HepG2 (cell line): ENCODE data around the gene SYCE3. TPM values are rescaled to one million over a fixed set of nuclear protein-coding genes. Genes with fewer than 3 reads are reported as not detected.

Experiments used
- ELF3 ChIP-seq: IDR thresholded peaks from 2 replicates; pipeline ENCODE4 v1.6.1; 2016; ENCODE audit warnings: missing genetic modification reagents, missing compliant biosample characterization
- GPN1 ChIP-seq: sonication (generic); formaldehyde crosslinking; IDR thresholded peaks from 2 replicates; pipeline ENCODE4 v1.5.1; 2020; ENCODE audit warnings: missing genetic modification reagents, borderline replicate concordance
- KMT2A ChIP-seq: sonication (generic); formaldehyde crosslinking; IDR thresholded peaks from 2 replicates; pipeline ENCODE4 v1.4.0; 2020; ENCODE audit warnings: missing genetic modification reagents
- MATR3 ChIP-seq: sonication (generic); formaldehyde crosslinking; IDR thresholded peaks from 2 replicates; pipeline ENCODE4 v1.4.0; 2020; ENCODE audit warnings: missing genetic modification reagents
- MED13 ChIP-seq: sonication (generic); formaldehyde crosslinking; IDR thresholded peaks from 2 replicates; pipeline ENCODE4 v1.5.0; 2020; ENCODE audit warnings: missing genetic modification reagents
- ZNF83 ChIP-seq: sonication (generic); formaldehyde crosslinking; IDR thresholded peaks from 2 replicates; pipeline ENCODE4 v1.4.0; 2020; ENCODE audit warnings: missing genetic modification reagents, mild to moderate bottlenecking, borderline replicate concordance
- polyA plus RNA-seq, 8 experiments: library from polyadenylated mRNA; depleted of rRNA in 3 of 8; stranded (reverse) in 7 of 8; unstranded in 1 of 8; fragments of >200 nt; fragmentation: Illumina TruSeq in 4 of 8; extraction: Trizol in 4 of 8; gene quantifications; 2 replicates each; pipeline versions ENCODE4 v1.2.1 to v1.2.3, GENCODE V29; 2011 to 2016; ENCODE audit warnings: low read depth in 4 of 8, missing spikeins in 1 of 8, mixed read lengths in 1 of 8; ENCODE audit not compliant: insufficient read depth in 1 of 8
- total RNA-seq, 5 experiments: library from RNA; depleted of rRNA; stranded (reverse); fragments of >200 nt; fragmentation: Illumina TruSeq; extraction: Trizol; gene quantifications; 2 replicates each; pipeline ENCODE4 v1.2.3, GENCODE V29; 2016; ENCODE audit warnings: low read depth in 1 of 5
- TF ChIP-seq, protein P1 (sequence below): sonication (generic); formaldehyde crosslinking; IDR thresholded peaks from 2 replicates; pipeline ENCODE4 v1.9.0; 2021; ENCODE audit warnings: missing genetic modification reagents, borderline replicate concordance
- TF ChIP-seq, protein P2 (sequence below): IDR thresholded peaks from 2 replicates; pipeline ENCODE4 v1.6.1; 2016; ENCODE audit warnings: mild to moderate bottlenecking
- TF ChIP-seq, protein P3 (sequence below): sonication (generic); formaldehyde crosslinking; IDR thresholded peaks from 2 replicates; pipeline ENCODE4 v1.5.0; 2020; ENCODE audit warnings: missing genetic modification reagents
- TF ChIP-seq, protein P4 (sequence below): sonication (generic); formaldehyde crosslinking; IDR thresholded peaks from 2 replicates; pipeline ENCODE4 v1.4.0; 2020; ENCODE audit warnings: mild to moderate bottlenecking, missing genetic modification reagents
- TF ChIP-seq, protein P5 (sequence below): sonication (generic); formaldehyde crosslinking; IDR thresholded peaks from 2 replicates; pipeline ENCODE4 v1.8.0; 2022; ENCODE audit warnings: missing genetic modification reagents, mild to moderate bottlenecking, inconsistent platforms, borderline replicate concordance
- TF ChIP-seq, protein P6 (sequence below): sonication (generic); formaldehyde crosslinking; IDR thresholded peaks from 2 replicates; pipeline ENCODE4 v1.8.0; 2022; ENCODE audit warnings: mild to moderate bottlenecking, missing genetic modification reagents, borderline replicate concordance

Gene SYCE3
- total and polyA plus RNA-seq, 2 of the 13 experiments (the other 11 are each of a cell fraction or from before 2014, with no cell fraction given): not detected

DNA sequence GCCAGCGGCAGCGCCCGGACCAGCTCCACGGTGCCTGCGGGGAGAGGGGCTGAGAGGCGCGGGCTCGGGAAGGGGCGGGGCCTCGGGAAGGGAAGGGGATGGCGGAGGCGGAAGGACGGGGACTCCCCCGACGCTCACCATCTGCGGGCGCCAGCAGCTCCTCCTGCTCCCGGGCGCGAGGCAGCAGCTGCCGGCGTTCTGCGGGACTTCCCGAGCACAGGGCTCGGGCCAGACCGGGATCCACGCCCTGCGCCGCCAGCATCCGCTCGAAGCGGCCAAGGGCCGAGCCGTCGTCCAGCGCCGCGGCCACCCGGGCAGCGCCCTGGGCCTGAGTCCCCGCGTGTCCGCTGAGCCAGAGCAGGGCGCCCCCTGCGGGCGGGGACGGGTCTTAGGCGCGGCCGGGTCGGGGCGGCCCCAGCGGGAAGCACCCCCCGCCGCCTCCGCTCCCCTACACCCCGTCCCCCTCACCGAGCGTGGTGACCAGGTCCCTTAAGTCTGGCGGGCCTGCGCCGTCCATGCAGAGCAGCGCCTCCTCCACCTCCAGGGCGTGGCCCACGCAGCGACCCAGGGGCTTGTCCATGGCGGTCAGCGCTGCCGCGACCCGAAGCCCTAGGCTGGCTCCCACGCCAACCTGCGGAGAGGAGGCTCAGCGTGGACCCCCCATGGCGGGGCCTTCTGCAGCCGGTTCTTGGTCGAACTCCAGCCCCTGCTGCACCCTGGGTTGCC is 36.4 kb downstream of the SYCE3 start (continued):
- TF ChIP-seq, protein P1, sequence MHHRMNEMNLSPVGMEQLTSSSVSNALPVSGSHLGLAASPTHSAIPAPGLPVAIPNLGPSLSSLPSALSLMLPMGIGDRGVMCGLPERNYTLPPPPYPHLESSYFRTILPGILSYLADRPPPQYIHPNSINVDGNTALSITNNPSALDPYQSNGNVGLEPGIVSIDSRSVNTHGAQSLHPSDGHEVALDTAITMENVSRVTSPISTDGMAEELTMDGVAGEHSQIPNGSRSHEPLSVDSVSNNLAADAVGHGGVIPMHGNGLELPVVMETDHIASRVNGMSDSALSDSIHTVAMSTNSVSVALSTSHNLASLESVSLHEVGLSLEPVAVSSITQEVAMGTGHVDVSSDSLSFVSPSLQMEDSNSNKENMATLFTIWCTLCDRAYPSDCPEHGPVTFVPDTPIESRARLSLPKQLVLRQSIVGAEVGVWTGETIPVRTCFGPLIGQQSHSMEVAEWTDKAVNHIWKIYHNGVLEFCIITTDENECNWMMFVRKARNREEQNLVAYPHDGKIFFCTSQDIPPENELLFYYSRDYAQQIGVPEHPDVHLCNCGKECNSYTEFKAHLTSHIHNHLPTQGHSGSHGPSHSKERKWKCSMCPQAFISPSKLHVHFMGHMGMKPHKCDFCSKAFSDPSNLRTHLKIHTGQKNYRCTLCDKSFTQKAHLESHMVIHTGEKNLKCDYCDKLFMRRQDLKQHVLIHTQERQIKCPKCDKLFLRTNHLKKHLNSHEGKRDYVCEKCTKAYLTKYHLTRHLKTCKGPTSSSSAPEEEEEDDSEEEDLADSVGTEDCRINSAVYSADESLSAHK (CRISPR knock-in tag): no peak
- no peak; the same call in none of the 2 replicates for TF ChIP-seq ELF3 (CRISPR knock-in tag)
- no peak for TF ChIP-seq ZNF83
- no peak for TF ChIP-seq KMT2A (CRISPR knock-in tag)
- TF ChIP-seq, protein P2, sequence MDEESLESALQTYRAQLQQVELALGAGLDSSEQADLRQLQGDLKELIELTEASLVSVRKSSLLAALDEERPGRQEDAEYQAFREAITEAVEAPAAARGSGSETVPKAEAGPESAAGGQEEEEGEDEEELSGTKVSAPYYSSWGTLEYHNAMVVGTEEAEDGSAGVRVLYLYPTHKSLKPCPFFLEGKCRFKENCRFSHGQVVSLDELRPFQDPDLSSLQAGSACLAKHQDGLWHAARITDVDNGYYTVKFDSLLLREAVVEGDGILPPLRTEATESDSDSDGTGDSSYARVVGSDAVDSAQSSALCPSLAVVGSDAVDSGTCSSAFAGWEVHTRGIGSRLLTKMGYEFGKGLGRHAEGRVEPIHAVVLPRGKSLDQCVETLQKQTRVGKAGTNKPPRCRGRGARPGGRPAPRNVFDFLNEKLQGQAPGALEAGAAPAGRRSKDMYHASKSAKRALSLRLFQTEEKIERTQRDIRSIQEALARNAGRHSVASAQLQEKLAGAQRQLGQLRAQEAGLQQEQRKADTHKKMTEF (CRISPR knock-in tag): peak; percentile 57; the same call in 1 of the 2 replicates
- TF ChIP-seq, protein P3, sequence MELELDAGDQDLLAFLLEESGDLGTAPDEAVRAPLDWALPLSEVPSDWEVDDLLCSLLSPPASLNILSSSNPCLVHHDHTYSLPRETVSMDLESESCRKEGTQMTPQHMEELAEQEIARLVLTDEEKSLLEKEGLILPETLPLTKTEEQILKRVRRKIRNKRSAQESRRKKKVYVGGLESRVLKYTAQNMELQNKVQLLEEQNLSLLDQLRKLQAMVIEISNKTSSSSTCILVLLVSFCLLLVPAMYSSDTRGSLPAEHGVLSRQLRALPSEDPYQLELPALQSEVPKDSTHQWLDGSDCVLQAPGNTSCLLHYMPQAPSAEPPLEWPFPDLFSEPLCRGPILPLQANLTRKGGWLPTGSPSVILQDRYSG: 0 out of 2 replicates have a peak, but pooled peaks have one; percentile 56
- no peak for TF ChIP-seq MED13 (CRISPR knock-in tag)
- TF ChIP-seq MATR3: no peak
- TF ChIP-seq GPN1 (CRISPR knock-in tag): no peak
- TF ChIP-seq, protein P4, sequence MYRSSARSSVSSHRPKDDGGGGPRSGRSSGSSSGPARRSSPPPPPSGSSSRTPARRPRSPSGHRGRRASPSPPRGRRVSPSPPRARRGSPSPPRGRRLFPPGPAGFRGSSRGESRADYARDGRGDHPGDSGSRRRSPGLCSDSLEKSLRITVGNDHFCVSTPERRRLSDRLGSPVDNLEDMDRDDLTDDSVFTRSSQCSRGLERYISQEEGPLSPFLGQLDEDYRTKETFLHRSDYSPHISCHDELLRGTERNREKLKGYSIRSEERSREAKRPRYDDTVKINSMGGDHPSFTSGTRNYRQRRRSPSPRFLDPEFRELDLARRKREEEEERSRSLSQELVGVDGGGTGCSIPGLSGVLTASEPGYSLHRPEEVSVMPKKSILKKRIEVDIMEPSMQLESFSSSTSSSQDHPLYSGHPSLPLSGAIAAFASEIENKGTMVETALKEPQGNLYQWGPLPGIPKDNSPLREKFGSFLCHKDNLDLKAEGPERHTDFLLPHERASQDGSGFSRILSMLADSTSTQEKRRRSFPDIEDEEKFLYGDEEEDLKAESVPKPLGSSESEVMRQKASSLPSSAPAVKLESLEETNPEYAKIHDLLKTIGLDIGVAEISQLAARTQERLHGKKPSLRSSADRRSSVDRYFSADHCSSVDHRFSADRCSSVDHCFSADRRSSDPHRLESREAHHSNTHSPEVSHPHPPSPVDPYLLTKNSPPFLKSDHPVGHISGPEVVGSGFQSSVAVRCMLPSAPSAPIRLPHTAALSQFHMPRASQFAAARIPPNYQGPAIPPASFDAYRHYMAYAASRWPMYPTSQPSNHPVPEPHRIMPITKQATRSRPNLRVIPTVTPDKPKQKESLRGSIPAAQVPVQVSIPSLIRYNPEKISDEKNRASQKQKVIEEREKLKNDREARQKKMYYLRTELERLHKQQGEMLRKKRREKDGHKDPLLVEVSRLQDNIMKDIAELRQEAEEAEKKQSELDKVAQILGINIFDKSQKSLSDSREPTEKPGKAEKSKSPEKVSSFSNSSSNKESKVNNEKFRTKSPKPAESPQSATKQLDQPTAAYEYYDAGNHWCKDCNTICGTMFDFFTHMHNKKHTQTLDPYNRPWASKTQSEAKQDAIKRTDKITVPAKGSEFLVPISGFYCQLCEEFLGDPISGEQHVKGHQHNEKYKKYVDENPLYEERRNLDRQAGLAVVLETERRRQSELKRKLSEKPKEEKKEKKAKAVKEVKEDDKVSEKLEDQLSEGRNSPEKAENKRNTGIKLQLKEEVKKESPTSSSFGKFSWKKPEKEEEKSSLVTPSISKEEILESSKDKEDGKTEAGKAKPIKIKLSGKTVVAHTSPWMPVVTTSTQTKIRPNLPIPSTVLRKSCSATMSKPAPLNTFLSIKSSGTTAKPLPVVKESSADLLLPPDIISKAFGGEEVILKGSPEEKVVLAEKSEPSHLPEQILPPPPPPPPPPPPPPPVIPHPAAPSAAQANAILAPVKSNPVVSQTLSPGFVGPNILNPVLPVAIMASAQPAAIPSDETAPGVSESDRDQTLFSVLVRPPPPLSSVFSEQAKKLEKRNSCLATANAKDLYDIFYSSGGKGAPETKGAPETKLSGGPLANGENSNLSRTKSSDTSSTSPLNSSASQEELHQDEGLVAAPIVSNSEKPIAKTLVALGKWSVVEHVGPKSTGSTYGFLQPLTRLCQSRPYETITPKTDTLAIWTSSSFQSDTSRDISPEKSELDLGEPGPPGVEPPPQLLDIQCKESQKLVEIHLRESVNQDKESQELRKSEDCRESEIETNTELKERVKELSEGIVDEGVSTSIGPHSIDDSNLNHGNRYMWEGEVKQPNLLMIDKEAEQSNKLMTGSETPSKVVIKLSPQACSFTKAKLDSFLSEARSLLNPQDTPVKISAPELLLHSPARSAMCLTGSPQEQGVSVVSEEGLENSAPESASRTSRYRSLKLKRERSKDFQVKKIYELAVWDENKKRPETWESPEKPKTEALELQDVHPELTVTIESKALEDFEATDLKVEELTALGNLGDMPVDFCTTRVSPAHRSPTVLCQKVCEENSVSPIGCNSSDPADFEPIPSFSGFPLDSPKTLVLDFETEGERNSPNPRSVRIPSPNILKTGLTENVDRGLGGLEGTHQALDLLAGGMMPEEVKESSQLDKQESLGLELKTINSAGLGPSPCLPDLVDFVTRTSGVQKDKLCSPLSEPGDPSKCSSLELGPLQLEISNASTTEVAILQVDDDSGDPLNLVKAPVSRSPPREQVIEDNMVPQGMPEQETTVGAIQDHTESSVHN: no peak
- TF ChIP-seq, protein P5, sequence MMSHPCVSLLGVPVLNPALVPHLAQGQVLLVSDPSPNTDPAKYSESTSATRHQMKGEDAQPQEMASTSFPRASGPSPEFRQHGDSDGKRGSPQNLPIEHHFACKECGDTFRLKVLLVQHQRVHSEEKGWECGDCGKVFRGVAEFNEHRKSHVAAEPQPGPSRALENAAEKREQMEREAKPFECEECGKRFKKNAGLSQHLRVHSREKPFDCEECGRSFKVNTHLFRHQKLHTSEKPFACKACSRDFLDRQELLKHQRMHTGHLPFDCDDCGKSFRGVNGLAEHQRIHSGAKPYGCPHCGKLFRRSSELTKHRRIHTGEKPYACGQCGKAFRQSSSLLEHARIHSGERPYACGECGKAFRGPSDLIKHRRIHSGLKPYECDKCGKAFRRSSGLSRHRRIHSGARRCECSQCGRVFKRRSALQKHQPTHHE: no peak
- TF ChIP-seq, protein P6, sequence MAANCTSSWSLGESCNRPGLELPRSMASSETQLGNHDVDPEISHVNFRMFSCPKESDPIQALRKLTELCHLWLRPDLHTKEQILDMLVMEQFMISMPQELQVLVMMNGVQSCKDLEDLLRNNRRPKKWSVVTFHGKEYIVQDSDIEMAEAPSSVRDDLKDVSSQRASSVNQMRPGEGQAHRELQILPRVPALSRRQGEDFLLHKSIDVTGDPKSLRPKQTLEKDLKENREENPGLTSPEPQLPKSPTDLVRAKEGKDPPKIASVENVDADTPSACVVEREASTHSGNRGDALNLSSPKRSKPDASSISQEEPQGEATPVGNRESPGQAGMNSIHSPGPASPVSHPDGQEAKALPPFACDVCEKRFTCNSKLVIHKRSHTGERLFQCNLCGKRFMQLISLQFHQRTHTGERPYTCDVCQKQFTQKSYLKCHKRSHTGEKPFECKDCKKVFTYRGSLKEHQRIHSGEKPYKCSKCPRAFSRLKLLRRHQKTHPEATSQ (CRISPR knock-in tag): peak; percentile 47; the same call in 1 of the 2 replicates
